HEK293 (cell line): ENCODE results near the gene CATSPER1.

Experiments
- CTCF ChIA-PET: fragments of 350-600 bp; formaldehyde crosslinking; extraction: SDS; loops from one replicate; lab custom pipeline; 2021; ENCODE audit warnings: antibody characterized with exemption; lab: Yijun Ruan, JAX
- POLR2A ChIA-PET: fragments of 300-600 bp; formaldehyde crosslinking; extraction: SDS; loops from one replicate; lab custom pipeline; 2020; ENCODE audit warnings: antibody characterized with exemption, inconsistent platforms; lab: Yijun Ruan, JAX
- H3K27ac ChIP-seq: fragments of 200-500 bp; sonication (Bioruptor generic); 2 replicates; pipeline ENCODE4 v1.5.1; 2014; ENCODE audit warnings: low read depth, low read length, control low read depth, inconsistent platforms; ENCODE audit errors: extremely low read depth
- H3K36me3 ChIP-seq, 2 experiments: fragments of 200-500 bp in 1 of 2; sonication (Bioruptor generic) in 1 of 2; 1 replicate in 1 of 2; 2 replicates in 1 of 2; pipeline ENCODE4 v1.5.1; 2014 to 2017; ENCODE audit warnings: inconsistent platforms in 2 of 2, low read length in 2 of 2; ENCODE audit not compliant: control insufficient read depth in 2 of 2, insufficient read depth in 1 of 2
- H3K4me1 ChIP-seq: fragments of 200-500 bp; sonication (Bioruptor generic); 2 replicates; pipeline ENCODE4 v1.5.1; 2014; ENCODE audit warnings: mild to moderate bottlenecking, low read length, inconsistent platforms; ENCODE audit not compliant: control insufficient read depth, insufficient read depth
- H3K4me3 ChIP-seq: 2 replicates; pipeline ENCODE4 v1.5.1; 2011; ENCODE audit warnings: low read depth, mild to moderate bottlenecking, control low read depth, low read length, moderate library complexity
- H3K9me3 ChIP-seq: fragments of 200-500 bp; sonication (Bioruptor generic); 2 replicates; pipeline ENCODE4 v1.5.1; 2014; ENCODE audit warnings: low read depth, low read length, inconsistent platforms; ENCODE audit not compliant: control insufficient read depth, insufficient read depth
- EGR2 ChIP-seq: fragments of 450-650 bp; formaldehyde crosslinking; IDR thresholded peaks from 2 replicates; pipeline ENCODE4 v1.5.1; 2016; ENCODE audit warnings: low read depth, missing biosample characterization, missing genetic modification characterization
- REPIN1 ChIP-seq: fragments of 450-650 bp; formaldehyde crosslinking; IDR thresholded peaks from 2 replicates; pipeline ENCODE4 v1.5.1; 2017; ENCODE audit warnings: missing biosample characterization, missing genetic modification characterization, low read depth
- ZFHX2 ChIP-seq: fragments of 450-650 bp; formaldehyde crosslinking; conservative IDR thresholded peaks from 2 replicates; pipeline ENCODE4 v1.5.1; 2016; ENCODE audit warnings: missing biosample characterization, missing genetic modification characterization
- ZNF140 ChIP-seq: fragments of 450-650 bp; formaldehyde crosslinking; IDR thresholded peaks from 2 replicates; pipeline ENCODE4 v1.5.1; 2016; ENCODE audit warnings: missing biosample characterization, missing genetic modification characterization
- ZNF335 ChIP-seq: fragments of 450-650 bp; formaldehyde crosslinking; conservative IDR thresholded peaks from 2 replicates; pipeline ENCODE4 v1.5.1; 2016; ENCODE audit warnings: missing biosample characterization, missing genetic modification characterization
- ZNF341 ChIP-seq: fragments of 450-650 bp; formaldehyde crosslinking; IDR thresholded peaks from 2 replicates; pipeline ENCODE4; 2016; ENCODE audit warnings: low read depth, missing biosample characterization, missing genetic modification characterization
- ZNF561 ChIP-seq: fragments of 450-650 bp; IDR thresholded peaks from 2 replicates; pipeline ENCODE4 v1.5.1; 2018; ENCODE audit warnings: missing biosample characterization, missing genetic modification characterization, borderline replicate concordance
- ZSCAN30 ChIP-seq: fragments of 450-650 bp; IDR thresholded peaks from 2 replicates; pipeline ENCODE4 v1.5.1; 2018; ENCODE audit warnings: missing biosample characterization, mild to moderate bottlenecking, missing genetic modification characterization, moderate library complexity
- TF ChIP-seq, protein P1 (sequence below): fragments of 450-650 bp; formaldehyde crosslinking; IDR thresholded peaks from 2 replicates; pipeline ENCODE4 v1.5.1; 2017; ENCODE audit warnings: missing biosample characterization, missing genetic modification characterization
- TF ChIP-seq, protein P2 (sequence below): fragments of 450-650 bp; formaldehyde crosslinking; conservative IDR thresholded peaks from 2 replicates; pipeline ENCODE4 v1.5.1; 2016; ENCODE audit warnings: low read depth, missing biosample characterization, missing genetic modification characterization
- TF ChIP-seq, protein P3 (sequence below): fragments of 450-650 bp; formaldehyde crosslinking; IDR thresholded peaks from 2 replicates; pipeline ENCODE4 v1.5.1; 2016; ENCODE audit warnings: missing biosample characterization, missing genetic modification characterization
- TF ChIP-seq, protein P4 (sequence below): fragments of 450-650 bp; formaldehyde crosslinking; IDR thresholded peaks from 2 replicates; pipeline ENCODE4 v1.5.1; 2017; ENCODE audit warnings: missing biosample characterization, missing genetic modification characterization
- TF ChIP-seq, protein P5 (sequence below): fragments of 450-650 bp; formaldehyde crosslinking; optimal IDR thresholded peaks from 2 replicates; pipeline ENCODE3; 2016; ENCODE audit warnings: missing biosample characterization, mild to moderate bottlenecking, missing genetic modification characterization

The CATSPER1 gene

DNA sequence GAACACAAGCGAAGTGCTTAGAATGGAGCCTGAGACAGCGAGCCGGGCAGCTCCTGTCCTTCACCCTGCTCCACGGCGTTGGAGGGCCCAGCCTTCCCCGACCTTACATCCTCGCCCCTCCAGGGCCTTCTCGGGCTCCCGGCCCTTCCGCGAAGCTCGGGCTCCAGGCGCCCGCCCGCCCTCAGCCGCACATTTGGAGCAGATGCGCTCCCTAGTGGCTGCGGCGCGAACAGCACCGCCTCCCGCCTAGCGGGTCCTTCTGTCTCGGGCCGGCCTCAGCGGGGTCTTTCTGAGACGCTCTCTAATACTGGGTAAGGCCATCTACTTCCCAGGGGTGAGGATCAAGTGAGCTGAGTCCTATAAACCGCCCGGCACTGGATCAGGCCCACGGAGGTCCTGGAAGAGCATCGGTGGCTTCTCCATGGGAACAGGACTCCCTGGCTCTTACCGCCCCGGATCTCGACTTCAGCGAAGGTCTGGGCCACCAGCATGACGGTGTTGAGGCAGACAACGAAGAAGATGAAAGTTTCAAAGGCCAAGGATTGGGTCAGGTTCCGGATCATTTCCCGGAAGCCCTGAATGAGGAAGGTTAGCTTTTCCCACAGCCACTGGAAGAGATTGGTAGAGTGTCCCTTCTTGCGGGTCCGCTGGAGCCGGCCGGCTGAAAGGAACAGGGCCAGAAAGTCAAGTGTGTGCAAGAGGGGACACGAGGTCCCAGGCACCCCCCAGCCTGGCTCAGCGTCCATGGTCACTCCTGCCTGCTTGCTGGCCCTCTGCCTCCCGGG lies 3.7 kb downstream of the CATSPER1 start (continued):
- TF ChIP-seq ZSCAN30 (tag by site-specific recombination) = peak; percentile 81; the same call in 1 of the 2 replicates
- TF ChIP-seq ZNF341 = peak; percentile 40; the same call in 1 of the 2 replicates
- TF ChIP-seq, protein P1, sequence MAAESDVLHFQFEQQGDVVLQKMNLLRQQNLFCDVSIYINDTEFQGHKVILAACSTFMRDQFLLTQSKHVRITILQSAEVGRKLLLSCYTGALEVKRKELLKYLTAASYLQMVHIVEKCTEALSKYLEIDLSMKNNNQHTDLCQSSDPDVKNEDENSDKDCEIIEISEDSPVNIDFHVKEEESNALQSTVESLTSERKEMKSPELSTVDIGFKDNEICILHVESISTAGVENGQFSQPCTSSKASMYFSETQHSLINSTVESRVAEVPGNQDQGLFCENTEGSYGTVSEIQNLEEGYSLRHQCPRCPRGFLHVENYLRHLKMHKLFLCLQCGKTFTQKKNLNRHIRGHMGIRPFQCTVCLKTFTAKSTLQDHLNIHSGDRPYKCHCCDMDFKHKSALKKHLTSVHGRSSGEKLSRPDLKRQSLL (tag by site-specific recombination) = 0 out of 2 replicates have a peak, but pooled peaks have one; percentile 40
- TF ChIP-seq, protein P2, sequence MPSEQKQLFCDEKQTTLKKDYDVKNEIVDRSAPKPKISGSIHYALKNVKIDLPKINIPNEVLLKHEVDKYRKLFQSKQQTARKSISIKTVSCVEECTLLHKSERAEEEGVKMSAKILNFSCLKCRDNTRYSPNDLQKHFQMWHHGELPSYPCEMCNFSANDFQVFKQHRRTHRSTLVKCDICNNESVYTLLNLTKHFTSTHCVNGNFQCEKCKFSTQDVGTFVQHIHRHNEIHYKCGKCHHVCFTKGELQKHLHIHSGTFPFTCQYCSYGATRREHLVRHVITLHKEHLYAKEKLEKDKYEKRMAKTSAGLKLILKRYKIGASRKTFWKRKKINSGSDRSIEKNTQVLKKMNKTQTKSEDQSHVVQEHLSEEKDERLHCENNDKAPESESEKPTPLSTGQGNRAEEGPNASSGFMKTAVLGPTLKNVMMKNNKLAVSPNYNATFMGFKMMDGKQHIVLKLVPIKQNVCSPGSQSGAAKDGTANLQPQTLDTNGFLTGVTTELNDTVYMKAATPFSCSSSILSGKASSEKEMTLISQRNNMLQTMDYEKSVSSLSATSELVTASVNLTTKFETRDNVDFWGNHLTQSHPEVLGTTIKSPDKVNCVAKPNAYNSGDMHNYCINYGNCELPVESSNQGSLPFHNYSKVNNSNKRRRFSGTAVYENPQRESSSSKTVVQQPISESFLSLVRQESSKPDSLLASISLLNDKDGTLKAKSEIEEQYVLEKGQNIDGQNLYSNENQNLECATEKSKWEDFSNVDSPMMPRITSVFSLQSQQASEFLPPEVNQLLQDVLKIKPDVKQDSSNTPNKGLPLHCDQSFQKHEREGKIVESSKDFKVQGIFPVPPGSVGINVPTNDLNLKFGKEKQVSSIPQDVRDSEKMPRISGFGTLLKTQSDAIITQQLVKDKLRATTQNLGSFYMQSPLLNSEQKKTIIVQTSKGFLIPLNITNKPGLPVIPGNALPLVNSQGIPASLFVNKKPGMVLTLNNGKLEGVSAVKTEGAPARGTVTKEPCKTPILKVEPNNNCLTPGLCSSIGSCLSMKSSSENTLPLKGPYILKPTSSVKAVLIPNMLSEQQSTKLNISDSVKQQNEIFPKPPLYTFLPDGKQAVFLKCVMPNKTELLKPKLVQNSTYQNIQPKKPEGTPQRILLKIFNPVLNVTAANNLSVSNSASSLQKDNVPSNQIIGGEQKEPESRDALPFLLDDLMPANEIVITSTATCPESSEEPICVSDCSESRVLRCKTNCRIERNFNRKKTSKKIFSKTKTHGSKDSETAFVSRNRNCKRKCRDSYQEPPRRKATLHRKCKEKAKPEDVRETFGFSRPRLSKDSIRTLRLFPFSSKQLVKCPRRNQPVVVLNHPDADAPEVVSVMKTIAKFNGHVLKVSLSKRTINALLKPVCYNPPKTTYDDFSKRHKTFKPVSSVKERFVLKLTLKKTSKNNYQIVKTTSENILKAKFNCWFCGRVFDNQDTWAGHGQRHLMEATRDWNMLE = no peak
- no peak for TF ChIP-seq ZNF140 (tag by site-specific recombination)
- TF ChIP-seq REPIN1 (tag by site-specific recombination) = no peak
- peak; percentile 62 for TF ChIP-seq ZNF335 (tag by site-specific recombination)
- TF ChIP-seq, protein P3, sequence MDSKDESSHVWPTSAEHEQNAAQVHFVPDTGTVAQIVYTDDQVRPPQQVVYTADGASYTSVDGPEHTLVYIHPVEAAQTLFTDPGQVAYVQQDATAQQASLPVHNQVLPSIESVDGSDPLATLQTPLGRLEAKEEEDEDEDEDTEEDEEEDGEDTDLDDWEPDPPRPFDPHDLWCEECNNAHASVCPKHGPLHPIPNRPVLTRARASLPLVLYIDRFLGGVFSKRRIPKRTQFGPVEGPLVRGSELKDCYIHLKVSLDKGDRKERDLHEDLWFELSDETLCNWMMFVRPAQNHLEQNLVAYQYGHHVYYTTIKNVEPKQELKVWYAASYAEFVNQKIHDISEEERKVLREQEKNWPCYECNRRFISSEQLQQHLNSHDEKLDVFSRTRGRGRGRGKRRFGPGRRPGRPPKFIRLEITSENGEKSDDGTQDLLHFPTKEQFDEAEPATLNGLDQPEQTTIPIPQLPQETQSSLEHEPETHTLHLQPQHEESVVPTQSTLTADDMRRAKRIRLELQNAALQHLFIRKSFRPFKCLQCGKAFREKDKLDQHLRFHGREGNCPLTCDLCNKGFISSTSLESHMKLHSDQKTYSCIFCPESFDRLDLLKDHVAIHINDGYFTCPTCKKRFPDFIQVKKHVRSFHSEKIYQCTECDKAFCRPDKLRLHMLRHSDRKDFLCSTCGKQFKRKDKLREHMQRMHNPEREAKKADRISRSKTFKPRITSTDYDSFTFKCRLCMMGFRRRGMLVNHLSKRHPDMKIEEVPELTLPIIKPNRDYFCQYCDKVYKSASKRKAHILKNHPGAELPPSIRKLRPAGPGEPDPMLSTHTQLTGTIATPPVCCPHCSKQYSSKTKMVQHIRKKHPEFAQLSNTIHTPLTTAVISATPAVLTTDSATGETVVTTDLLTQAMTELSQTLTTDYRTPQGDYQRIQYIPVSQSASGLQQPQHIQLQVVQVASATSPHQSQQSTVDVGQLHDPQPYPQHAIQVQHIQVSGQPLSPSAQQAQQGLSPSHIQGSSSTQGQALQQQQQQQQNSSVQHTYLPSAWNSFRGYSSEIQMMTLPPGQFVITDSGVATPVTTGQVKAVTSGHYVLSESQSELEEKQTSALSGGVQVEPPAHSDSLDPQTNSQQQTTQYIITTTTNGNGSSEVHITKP = 0 out of 2 replicates have a peak, but pooled peaks have one; percentile 14

DNA sequence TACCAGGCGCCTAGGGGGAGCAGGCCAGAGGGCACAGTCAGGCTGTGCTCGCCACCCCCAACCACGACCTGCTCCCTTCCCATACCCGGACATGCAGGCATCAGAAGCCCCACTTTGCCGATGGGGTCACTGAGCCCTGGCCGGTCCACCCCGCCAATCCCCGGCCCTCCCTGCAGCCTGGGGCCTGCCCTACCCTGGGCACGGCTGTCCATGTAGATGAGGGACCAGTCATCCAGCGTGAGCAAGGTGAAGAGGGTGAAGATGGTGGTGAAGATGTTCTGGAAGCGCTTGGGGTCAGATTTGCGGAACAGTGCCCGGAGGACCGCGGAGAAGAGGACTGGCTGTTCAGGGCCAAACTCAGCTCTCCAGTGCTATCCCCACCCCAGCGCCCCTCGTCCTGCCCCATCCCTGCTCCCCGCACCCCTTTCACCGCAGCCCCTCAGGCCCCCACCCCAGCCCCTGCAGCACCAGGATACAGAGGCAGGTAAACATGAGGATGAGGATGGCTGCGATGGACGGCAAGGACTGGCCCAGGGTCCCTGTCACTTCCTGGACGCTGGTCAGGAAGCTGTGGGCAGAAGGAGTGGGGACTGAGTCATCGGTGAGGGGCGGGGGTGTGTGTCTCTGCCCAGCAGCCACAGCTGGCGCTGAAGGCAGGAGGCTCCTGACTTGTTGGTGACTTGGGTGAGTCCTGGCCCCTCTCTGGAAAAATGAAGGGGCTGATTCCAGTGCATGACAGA lies 5.5 kb downstream of the CATSPER1 start:
- ChIA-PET CTCF (interaction anchor here (0.6 kb wide), 1 partner anchor 20 kb away, joined by 4 read pairs; no protein-coding TSS in a partner anchor), POLR2A (no interaction called here)
- Histone ChIP-seq H3K36me3 (no peaks in the 10 kb centered on the region), H3K4me1 (no peaks in the 10 kb centered on the region), H3K27ac (no peak overlapping the region), H3K4me3 (no peak overlapping the region), H3K9me3 (no peaks in the 10 kb centered on the region)
- TF ChIP-seq REPIN1 (tag by site-specific recombination) (no peak), ZNF561 (no peak), EGR2 (peak; percentile 41; the same call in 1 of the 2 replicates), ZFHX2 (tag by site-specific recombination) (peak; percentile 68)
- TF ChIP-seq, protein P4, sequence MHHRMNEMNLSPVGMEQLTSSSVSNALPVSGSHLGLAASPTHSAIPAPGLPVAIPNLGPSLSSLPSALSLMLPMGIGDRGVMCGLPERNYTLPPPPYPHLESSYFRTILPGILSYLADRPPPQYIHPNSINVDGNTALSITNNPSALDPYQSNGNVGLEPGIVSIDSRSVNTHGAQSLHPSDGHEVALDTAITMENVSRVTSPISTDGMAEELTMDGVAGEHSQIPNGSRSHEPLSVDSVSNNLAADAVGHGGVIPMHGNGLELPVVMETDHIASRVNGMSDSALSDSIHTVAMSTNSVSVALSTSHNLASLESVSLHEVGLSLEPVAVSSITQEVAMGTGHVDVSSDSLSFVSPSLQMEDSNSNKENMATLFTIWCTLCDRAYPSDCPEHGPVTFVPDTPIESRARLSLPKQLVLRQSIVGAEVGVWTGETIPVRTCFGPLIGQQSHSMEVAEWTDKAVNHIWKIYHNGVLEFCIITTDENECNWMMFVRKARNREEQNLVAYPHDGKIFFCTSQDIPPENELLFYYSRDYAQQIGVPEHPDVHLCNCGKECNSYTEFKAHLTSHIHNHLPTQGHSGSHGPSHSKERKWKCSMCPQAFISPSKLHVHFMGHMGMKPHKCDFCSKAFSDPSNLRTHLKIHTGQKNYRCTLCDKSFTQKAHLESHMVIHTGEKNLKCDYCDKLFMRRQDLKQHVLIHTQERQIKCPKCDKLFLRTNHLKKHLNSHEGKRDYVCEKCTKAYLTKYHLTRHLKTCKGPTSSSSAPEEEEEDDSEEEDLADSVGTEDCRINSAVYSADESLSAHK (tag by site-specific recombination) = no peak
- TF ChIP-seq, protein P3 = peak; percentile 67
- TF ChIP-seq, protein P5, sequence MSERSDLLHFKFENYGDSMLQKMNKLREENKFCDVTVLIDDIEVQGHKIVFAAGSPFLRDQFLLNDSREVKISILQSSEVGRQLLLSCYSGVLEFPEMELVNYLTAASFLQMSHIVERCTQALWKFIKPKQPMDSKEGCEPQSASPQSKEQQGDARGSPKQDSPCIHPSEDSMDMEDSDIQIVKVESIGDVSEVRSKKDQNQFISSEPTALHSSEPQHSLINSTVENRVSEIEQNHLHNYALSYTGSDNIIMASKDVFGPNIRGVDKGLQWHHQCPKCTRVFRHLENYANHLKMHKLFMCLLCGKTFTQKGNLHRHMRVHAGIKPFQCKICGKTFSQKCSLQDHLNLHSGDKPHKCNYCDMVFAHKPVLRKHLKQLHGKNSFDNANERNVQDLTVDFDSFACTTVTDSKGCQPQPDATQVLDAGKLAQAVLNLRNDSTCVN = no peak
